Endothelial cell (in vitro differentiated cells): ENCODE measurements around the gene CLNS1A. TPM values are rescaled to one million over a fixed set of nuclear protein-coding genes. Genes with fewer than 3 reads are reported as not detected.

ENCODE experiments used
- DNase-seq: peaks from one replicate; pipeline ENCODE4 v3.0.0; 2021; ENCODE audit warnings: low spot score
- H3K27ac Mint-ChIP-seq: one replicate; pipeline ENCODE4 v1.8.0; 2021; ENCODE audit warnings: mixed read lengths, inconsistent platforms; ENCODE audit not compliant: unreplicated experiment
- H3K27me3 Mint-ChIP-seq: one replicate; pipeline ENCODE4 v1.8.0; 2021; ENCODE audit warnings: mild to moderate bottlenecking, moderate library complexity, mixed read lengths, inconsistent platforms; ENCODE audit not compliant: unreplicated experiment
- H3K36me3 Mint-ChIP-seq: one replicate; pipeline ENCODE4 v1.8.0; 2021; ENCODE audit warnings: mild to moderate bottlenecking, low read depth, mixed read lengths, inconsistent platforms; ENCODE audit not compliant: unreplicated experiment
- H3K4me1 Mint-ChIP-seq: one replicate; pipeline ENCODE4 v1.8.0; 2021; ENCODE audit warnings: mild to moderate bottlenecking, mixed read lengths, inconsistent platforms; ENCODE audit not compliant: unreplicated experiment
- H3K4me3 Mint-ChIP-seq: one replicate; pipeline ENCODE4 v1.8.0; 2021; ENCODE audit warnings: mild to moderate bottlenecking, mixed read lengths, inconsistent platforms; ENCODE audit not compliant: unreplicated experiment
- H3K9me3 Mint-ChIP-seq: one replicate; pipeline ENCODE4 v1.8.0; 2021; ENCODE audit warnings: mixed read lengths, inconsistent platforms; ENCODE audit not compliant: unreplicated experiment
- CTCF ChIP-seq: fragments of 200-600 bp; sonication (generic); IDR thresholded peaks from one replicate; pipeline ENCODE4 v1.5.0; 2021; ENCODE audit warnings: antibody characterized with exemption; ENCODE audit not compliant: unreplicated experiment
- total RNA-seq: library from RNA; stranded (reverse); fragmentation: NEBNext Ultra II Directional; extraction: Animal tissue kit (Norgen Biotek cat#: 25700); gene quantifications from one replicate; pipeline ENCODE4 v1.2.1, GENCODE V29; 2021; ENCODE audit not compliant: unreplicated experiment

Gene CLNS1A
- total RNA-seq, 1 donor from 2014 or later: 95.6 TPM

DNA sequence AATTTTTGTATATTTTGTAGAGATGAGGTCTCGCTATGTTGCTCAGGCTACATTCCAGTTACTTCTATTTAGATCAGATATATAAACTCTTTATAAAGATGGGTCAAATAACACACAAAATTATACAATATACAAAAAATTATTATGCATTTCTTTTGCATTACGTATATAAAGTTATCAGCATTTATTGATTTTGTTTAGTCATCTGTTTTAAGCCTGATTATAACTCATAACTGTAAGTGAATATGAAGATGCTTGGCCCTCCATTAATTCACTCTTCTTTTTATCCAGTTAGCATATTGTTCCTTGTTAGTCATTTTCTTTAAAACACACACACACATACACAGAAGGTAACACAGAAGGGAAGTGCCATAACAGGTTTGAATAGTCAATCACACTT, 33.3 kb downstream of the CLNS1A start:
- no peaks in the 10 kb centered on the region for H3K36me3 Mint-ChIP-seq
- H3K4me3 Mint-ChIP-seq: no peak overlapping the region
- H3K27me3 Mint-ChIP-seq: no peaks in the 10 kb centered on the region
- H3K27ac Mint-ChIP-seq: no peak overlapping the region
- DNase-seq: no peak
- no peaks in the 10 kb centered on the region for H3K4me1 Mint-ChIP-seq
- H3K9me3 Mint-ChIP-seq: no peaks in the 10 kb centered on the region
- TF ChIP-seq CTCF: no peak

GRCh38 chr11:77602381-77603088, 35.1 kb downstream of the CLNS1A start:
- no peaks in the 10 kb centered on the region for H3K9me3 Mint-ChIP-seq
- TF ChIP-seq CTCF: no peak
- H3K4me1 Mint-ChIP-seq: no peaks in the 10 kb centered on the region
- H3K4me3 Mint-ChIP-seq: no peak overlapping the region
- no peaks in the 10 kb centered on the region for H3K27me3 Mint-ChIP-seq
- H3K27ac Mint-ChIP-seq: no peak overlapping the region
- DNase-seq: no peak
- no peaks in the 10 kb centered on the region for H3K36me3 Mint-ChIP-seq

- H3K27ac Mint-ChIP-seq: no peak overlapping the region
- H3K9me3 Mint-ChIP-seq: no peaks in the 10 kb centered on the region
- H3K27me3 Mint-ChIP-seq: no peaks in the 10 kb centered on the region
- H3K36me3 Mint-ChIP-seq: no peaks in the 10 kb centered on the region
- no peaks in the 10 kb centered on the region for H3K4me1 Mint-ChIP-seq
- no peak for DNase-seq
- TF ChIP-seq CTCF: no peak
- H3K4me3 Mint-ChIP-seq: no peak overlapping the region
Observed at GRCh38 chr11:77598195-77598594, 39.4 kb downstream of the CLNS1A start.

- no peak for DNase-seq
- TF ChIP-seq CTCF: no peak
- H3K4me1 Mint-ChIP-seq: no peaks in the 10 kb centered on the region
- H3K27ac Mint-ChIP-seq: no peak overlapping the region
- no peaks in the 10 kb centered on the region for H3K27me3 Mint-ChIP-seq
- no peak overlapping the region for H3K4me3 Mint-ChIP-seq
- no peaks in the 10 kb centered on the region for H3K36me3 Mint-ChIP-seq
- H3K9me3 Mint-ChIP-seq: no peaks in the 10 kb centered on the region
Observed at GRCh38 chr11:77596626-77597025, 41.0 kb downstream of the CLNS1A start.

DNA sequence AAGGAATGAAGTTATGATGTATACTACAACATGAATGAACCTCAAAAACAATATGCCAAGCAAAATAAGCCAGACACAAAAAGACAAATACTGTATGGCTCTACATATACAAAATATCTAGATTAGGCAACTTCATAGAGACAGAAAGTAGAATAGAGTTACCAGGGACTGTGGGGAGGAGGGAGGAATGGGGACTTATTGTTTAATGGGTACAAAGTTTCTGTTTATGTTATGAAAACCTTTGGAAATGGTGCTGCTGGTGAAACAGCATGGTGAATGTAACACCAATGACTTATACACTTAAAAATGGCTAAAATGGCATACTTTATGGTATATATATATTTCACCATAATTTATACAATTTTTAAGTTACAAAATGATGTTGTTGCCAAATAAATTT, 43.7 kb downstream of the CLNS1A start:
- Mint-ChIP-seq H3K9me3 (no peaks in the 10 kb centered on the region), H3K27ac (no peak overlapping the region), H3K4me1 (peaks cover 7% of the 10 kb centered on the region), H3K27me3 (peaks cover 5% of the 10 kb centered on the region), H3K36me3 (no peaks in the 10 kb centered on the region), H3K4me3 (no peak overlapping the region)
- no peak for DNase-seq
- no peak for TF ChIP-seq CTCF
